ENCODE data around the gene SLC1A4. TPM values are rescaled to one million over a fixed set of nuclear protein-coding genes. Genes with fewer than 3 reads are reported as not detected.

Gene SLC1A4
- polyA plus RNA-seq, 1 of the 3 experiments (the other 2 are of a cell fraction) = 4.4 TPM

DNA sequence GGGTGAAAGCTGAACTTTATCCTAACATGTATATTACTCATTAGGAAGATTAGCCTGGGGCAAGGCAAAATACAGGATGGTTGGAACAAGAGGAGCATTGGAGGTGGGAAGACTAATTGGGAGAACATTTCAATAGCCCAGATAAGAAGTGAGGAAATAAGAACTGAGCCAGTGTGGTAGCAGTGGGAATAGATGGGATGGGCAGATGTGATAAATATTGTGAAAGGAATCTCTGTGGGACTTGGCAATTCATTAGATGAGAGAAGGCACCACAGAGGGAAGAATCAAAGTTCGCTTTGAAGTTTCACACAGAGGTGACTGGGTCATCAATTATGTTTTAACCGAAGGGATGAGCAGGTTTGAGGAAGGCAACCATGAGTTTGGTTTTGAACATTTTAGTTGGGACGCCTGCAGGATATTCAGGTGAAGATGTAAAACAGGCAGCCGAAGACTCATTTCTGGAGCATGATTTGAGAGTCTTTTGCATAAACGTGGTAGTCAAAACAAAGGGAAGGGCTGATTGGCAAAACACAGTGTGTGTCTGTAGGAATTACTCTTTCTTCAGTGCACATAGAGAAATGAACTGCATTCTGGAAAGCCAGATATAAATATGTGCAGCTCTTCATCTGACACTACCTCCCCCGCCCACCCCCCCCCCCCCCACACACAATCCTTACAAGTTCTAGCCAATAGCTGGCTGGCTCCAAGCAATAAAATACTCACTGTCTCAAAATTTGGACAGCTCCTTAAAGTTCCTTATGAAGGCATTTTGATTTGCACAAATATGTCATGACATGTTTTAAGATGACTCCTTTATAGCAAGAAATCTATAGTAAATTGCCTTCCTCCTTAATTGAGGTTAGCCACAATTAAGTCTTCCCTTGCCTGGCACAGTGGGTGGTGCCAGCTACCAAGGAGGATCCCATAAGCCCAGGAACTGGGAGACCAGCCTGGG is 1.9 kb upstream of the SLC1A4 start:
- no peak for DNase-seq
- H3K27ac ChIP-seq (ENCODE audit: low read depth in 2 of 2, low read length in 1 of 2) = peak overlapping the region in 1 of 2 experiments; percentile 93; a peak in 1 of 4 replicates
- no peaks in the 10 kb centered on the region for H3K27me3 ChIP-seq (ENCODE audit: insufficient read depth)
- peak overlapping the region; percentile 57 to 79; a peak in 3 of 4 replicates for H3K4me3 ChIP-seq (ENCODE audit: low read depth in 2 of 2, low read length in 1 of 2)
- peaks cover 12% of the 10 kb centered on the region for H3F3A ChIP-seq (replicated peaks; ENCODE audit: insufficient read depth)
- TF ChIP-seq, protein P1, sequence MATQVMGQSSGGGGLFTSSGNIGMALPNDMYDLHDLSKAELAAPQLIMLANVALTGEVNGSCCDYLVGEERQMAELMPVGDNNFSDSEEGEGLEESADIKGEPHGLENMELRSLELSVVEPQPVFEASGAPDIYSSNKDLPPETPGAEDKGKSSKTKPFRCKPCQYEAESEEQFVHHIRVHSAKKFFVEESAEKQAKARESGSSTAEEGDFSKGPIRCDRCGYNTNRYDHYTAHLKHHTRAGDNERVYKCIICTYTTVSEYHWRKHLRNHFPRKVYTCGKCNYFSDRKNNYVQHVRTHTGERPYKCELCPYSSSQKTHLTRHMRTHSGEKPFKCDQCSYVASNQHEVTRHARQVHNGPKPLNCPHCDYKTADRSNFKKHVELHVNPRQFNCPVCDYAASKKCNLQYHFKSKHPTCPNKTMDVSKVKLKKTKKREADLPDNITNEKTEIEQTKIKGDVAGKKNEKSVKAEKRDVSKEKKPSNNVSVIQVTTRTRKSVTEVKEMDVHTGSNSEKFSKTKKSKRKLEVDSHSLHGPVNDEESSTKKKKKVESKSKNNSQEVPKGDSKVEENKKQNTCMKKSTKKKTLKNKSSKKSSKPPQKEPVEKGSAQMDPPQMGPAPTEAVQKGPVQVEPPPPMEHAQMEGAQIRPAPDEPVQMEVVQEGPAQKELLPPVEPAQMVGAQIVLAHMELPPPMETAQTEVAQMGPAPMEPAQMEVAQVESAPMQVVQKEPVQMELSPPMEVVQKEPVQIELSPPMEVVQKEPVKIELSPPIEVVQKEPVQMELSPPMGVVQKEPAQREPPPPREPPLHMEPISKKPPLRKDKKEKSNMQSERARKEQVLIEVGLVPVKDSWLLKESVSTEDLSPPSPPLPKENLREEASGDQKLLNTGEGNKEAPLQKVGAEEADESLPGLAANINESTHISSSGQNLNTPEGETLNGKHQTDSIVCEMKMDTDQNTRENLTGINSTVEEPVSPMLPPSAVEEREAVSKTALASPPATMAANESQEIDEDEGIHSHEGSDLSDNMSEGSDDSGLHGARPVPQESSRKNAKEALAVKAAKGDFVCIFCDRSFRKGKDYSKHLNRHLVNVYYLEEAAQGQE (IDR thresholded peaks at IDR 0.05; ENCODE audit: low read depth, low read length) = peak; percentile 62; the same call in 1 of the 2 replicates
- TF ChIP-seq RFX5 (IDR thresholded peaks at IDR 0.05; ENCODE audit: low read length) (no peak), SIN3A (IDR thresholded peaks at IDR 0.05; ENCODE audit: borderline replicate concordance, low read depth, low read length) (no peak), ELF1 (IDR thresholded peaks at IDR 0.05) (no peak)
- TF ChIP-seq, protein P2, sequence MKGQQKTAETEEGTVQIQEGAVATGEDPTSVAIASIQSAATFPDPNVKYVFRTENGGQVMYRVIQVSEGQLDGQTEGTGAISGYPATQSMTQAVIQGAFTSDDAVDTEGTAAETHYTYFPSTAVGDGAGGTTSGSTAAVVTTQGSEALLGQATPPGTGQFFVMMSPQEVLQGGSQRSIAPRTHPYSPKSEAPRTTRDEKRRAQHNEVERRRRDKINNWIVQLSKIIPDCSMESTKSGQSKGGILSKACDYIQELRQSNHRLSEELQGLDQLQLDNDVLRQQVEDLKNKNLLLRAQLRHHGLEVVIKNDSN (IDR thresholded peaks at IDR 0.05; ENCODE audit: borderline replicate concordance, low read depth) = no peak
- ChIA-PET CTCF (interaction anchor here (1.0 to 2.1 kb wide), 6 partner anchors 8 to 70 kb away, joined by 3 to 10 read pairs (median 4); no protein-coding TSS in a partner anchor), POLR2A (interaction anchor here (0.5 to 1.2 kb wide), 3 partner anchors 34 to 511 kb away, joined by 3 to 6 read pairs (median 4); partner anchors contain the start of gene CEP68)
- no peaks in the 10 kb centered on the region for H3K36me3 ChIP-seq (replicated peaks in 1 of 2; ENCODE audit: control insufficient read depth in 1 of 2, insufficient read depth in 2 of 2, low read length in 1 of 2)
- H3K4me2 ChIP-seq = peak overlapping the region; percentile 95
- WGBS (ENCODE audit: low lambda C conversion rate) = 79% methylated on average over 6 of the region's 6 CpGs
- H4K20me1 ChIP-seq (ENCODE audit: insufficient read depth) = peaks cover 6% of the 10 kb centered on the region; the same call in 1 of the 2 replicates
- no peaks in the 10 kb centered on the region for H3K9me3 ChIP-seq
- H3K4me1 ChIP-seq (ENCODE audit: control insufficient read depth in 1 of 2, insufficient read depth in 2 of 2, low read depth in 1 of 2, low read length in 1 of 2) = peaks cover 4 to 15% of the 10 kb centered on the region in 2 experiments; a peak in 2 of 4 replicates
- H3K9ac ChIP-seq = no peak overlapping the region
- H3K79me2 ChIP-seq (ENCODE audit: insufficient read depth) = no peaks in the 10 kb centered on the region
- 0 out of 2 replicates have a peak overlapping the region, but pooled peaks have one; percentile 67 for H2AFZ ChIP-seq (ENCODE audit: low read depth)
- H3K9me2 ChIP-seq = no peaks in the 10 kb centered on the region

DNA sequence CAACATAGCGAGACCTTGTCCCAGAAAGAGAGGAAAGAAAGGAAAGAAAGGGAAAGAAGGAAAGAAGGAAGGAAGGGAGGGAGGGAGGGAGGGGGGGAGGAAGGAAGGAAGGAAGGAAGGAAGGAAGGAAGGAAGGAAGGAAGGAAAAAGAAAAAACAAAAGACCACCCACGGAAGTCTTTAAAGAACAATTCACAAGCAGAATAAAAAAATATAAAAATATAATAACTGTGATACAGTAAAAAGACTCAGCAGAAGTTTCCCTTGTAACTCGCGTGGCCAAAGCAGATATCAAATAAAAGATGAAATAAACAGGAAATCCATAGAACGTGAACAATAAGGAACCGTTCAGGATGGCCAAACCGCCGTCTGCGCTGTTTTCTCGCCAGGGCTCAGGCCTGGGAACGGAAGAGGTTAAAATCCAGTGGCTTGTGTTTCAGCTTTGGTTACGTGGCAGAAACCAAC is 1.2 kb upstream of the SLC1A4 start:
- TF ChIP-seq SIN3A (IDR thresholded peaks at IDR 0.05; ENCODE audit: borderline replicate concordance, low read depth, low read length) (peak; percentile 64; the same call in 1 of the 2 replicates), MXI1 (IDR thresholded peaks at IDR 0.05; ENCODE audit: low read depth, low read length) (peak; percentile 37; the same call in 1 of the 2 replicates)
- TF ChIP-seq, protein P1 (IDR thresholded peaks at IDR 0.05; ENCODE audit: low read depth, low read length) = peak; percentile 57; the same call in 1 of the 2 replicates
- TF ChIP-seq, protein P3, sequence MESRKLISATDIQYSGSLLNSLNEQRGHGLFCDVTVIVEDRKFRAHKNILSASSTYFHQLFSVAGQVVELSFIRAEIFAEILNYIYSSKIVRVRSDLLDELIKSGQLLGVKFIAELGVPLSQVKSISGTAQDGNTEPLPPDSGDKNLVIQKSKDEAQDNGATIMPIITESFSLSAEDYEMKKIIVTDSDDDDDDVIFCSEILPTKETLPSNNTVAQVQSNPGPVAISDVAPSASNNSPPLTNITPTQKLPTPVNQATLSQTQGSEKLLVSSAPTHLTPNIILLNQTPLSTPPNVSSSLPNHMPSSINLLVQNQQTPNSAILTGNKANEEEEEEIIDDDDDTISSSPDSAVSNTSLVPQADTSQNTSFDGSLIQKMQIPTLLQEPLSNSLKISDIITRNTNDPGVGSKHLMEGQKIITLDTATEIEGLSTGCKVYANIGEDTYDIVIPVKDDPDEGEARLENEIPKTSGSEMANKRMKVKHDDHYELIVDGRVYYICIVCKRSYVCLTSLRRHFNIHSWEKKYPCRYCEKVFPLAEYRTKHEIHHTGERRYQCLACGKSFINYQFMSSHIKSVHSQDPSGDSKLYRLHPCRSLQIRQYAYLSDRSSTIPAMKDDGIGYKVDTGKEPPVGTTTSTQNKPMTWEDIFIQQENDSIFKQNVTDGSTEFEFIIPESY (IDR thresholded peaks at IDR 0.05; ENCODE audit: borderline replicate concordance, low read depth) = no peak
- POLR2A ChIA-PET = interaction anchor here (0.9 to 1.4 kb wide), 4 partner anchors 8 to 68 kb away, joined by 3 to 8 read pairs (median 5); partner anchors contain the start of gene CEP68

More for the DNA sequence above, 1.2 kb upstream of the SLC1A4 start:
- peak overlapping the region; percentile 79 to 85 for H3K4me3 ChIP-seq (ENCODE audit: low read depth in 2 of 2, low read length in 1 of 2)
- H3K9me2 ChIP-seq = no peaks in the 10 kb centered on the region
- no peaks in the 10 kb centered on the region for H3K79me2 ChIP-seq (ENCODE audit: insufficient read depth)
- H3K9ac ChIP-seq = peak overlapping the region; percentile 89
- no peak for DNase-seq
- CTCF ChIA-PET = interaction anchor here (0.7 to 2.1 kb wide), 7 partner anchors 9 to 70 kb away, joined by 3 to 10 read pairs (median 5); no protein-coding TSS in a partner anchor
- H3F3A ChIP-seq (replicated peaks; ENCODE audit: insufficient read depth) = peaks cover 12% of the 10 kb centered on the region
- peak overlapping the region; percentile 91 to 93 for H3K27ac ChIP-seq (ENCODE audit: low read depth in 2 of 2, low read length in 1 of 2)
- H3K27me3 ChIP-seq (ENCODE audit: insufficient read depth) = no peaks in the 10 kb centered on the region
- peaks cover 4 to 15% of the 10 kb centered on the region in 2 experiments; a peak in 2 of 4 replicates for H3K4me1 ChIP-seq (ENCODE audit: control insufficient read depth in 1 of 2, insufficient read depth in 2 of 2, low read depth in 1 of 2, low read length in 1 of 2)
- no peaks in the 10 kb centered on the region for H3K9me3 ChIP-seq
- no peaks in the 10 kb centered on the region for H3K36me3 ChIP-seq (replicated peaks in 1 of 2; ENCODE audit: control insufficient read depth in 1 of 2, insufficient read depth in 2 of 2, low read length in 1 of 2)
- H4K20me1 ChIP-seq (ENCODE audit: insufficient read depth) = peaks cover 6% of the 10 kb centered on the region; the same call in 1 of the 2 replicates
- WGBS (ENCODE audit: low lambda C conversion rate) = 11% methylated on average over 12 of the region's 12 CpGs
- H2AFZ ChIP-seq (ENCODE audit: low read depth) = peak overlapping the region; percentile 81
- H3K4me2 ChIP-seq = peak overlapping the region; percentile 95

Data from SK-N-SH (cell line).